Gastroesophageal sphincter (tissue), 3 donors: ENCODE data around the gene LTN1.

Source experiments
- CTCF ChIP-seq, 4 experiments: fragments of 200-600 bp in 2 of 4; fragments of 450-650 bp in 2 of 4; sonication (generic) in 1 of 4; IDR thresholded peaks; one replicate each; pipeline ENCODE4 v1.5.1; 2017 to 2019; ENCODE audit warnings: antibody characterized with exemption in 4 of 4, mild to moderate bottlenecking in 2 of 4, moderate library complexity in 2 of 4
- POLR2A ChIP-seq, 2 donors: fragments of 450-650 bp; IDR thresholded peaks; one replicate each; pipeline ENCODE4 v1.6.1; 2017; ENCODE audit warnings: antibody characterized with exemption in 2 of 2, mild to moderate bottlenecking in 2 of 2, moderate library complexity in 1 of 2
- POLR2AphosphoS5 ChIP-seq: sonication (generic); formaldehyde crosslinking; IDR thresholded peaks from one replicate; pipeline ENCODE4 v1.6.1; 2017; ENCODE audit warnings: antibody characterized with exemption

- TF ChIP-seq CTCF (IDR thresholded peaks at IDR 0.05), result no peak
- no peak for TF ChIP-seq POLR2A (IDR thresholded peaks at IDR 0.05)
- TF ChIP-seq POLR2AphosphoS5, result no peak
Measured at GRCh38 chr21:28982637-28983036, 10.0 kb downstream of the LTN1 start.
